Measurements from ENCODE around the gene SRSF10.
"Not testable (repeated sequence)": the region's sequence is repeated elsewhere in the genome, so short reads cannot be mapped to it uniquely, and the experiment has no call there.

The SRSF10 gene

GRCh38 chr1:23958040-23958809 lies 21.9 kb downstream of the SRSF10 start:
- DNase-seq = not testable (repeated sequence)

- no peak for DNase-seq
Measured at GRCh38 chr1:23957096-23957495, 23.0 kb downstream of the SRSF10 start.

GRCh38 chr1:23953020-23953419 lies 27.1 kb downstream of the SRSF10 start:
- no peak for DNase-seq

- no peak for DNase-seq
Measured at GRCh38 chr1:23947366-23947765, 32.8 kb downstream of the SRSF10 start.

GRCh38 chr1:23936481-23937176 lies 43.5 kb downstream of the SRSF10 start:
- DNase-seq = no peak

- no peak for DNase-seq
Measured at GRCh38 chr1:23931491-23931880, 48.6 kb downstream of the SRSF10 start.

GRCh38 chr1:23930861-23931490 lies 49.2 kb downstream of the SRSF10 start:
- no peak for DNase-seq

- no peak for DNase-seq
Measured at GRCh38 chr1:23930270-23930669, 49.9 kb downstream of the SRSF10 start.

- no peak for DNase-seq
Measured at GRCh38 chr1:23928789-23929188, 51.3 kb downstream of the SRSF10 start.

- no peak for DNase-seq
Measured at GRCh38 chr1:23927097-23927496, 53.0 kb downstream of the SRSF10 start.

- DNase-seq = no peak
Measured at GRCh38 chr1:23925279-23925678, 54.8 kb downstream of the SRSF10 start.

- DNase-seq = no peak
Measured at GRCh38 chr1:23924601-23925000, 55.5 kb downstream of the SRSF10 start.

- DNase-seq = no peak
Measured at GRCh38 chr1:23923592-23924499, 56.3 kb downstream of the SRSF10 start.

- DNase-seq = no peak
Measured at GRCh38 chr1:23922321-23922943, 57.7 kb downstream of the SRSF10 start.

- DNase-seq = no peak
Measured at GRCh38 chr1:23916209-23917131, 63.7 kb downstream of the SRSF10 start.

- DNase-seq = no peak
Measured at GRCh38 chr1:23915466-23915865, 64.7 kb downstream of the SRSF10 start.

GRCh38 chr1:23914921-23915320 lies 65.2 kb downstream of the SRSF10 start:
- no peak for DNase-seq
